ENCODE results near the gene FNIP1. TPM values are rescaled to one million over a fixed set of nuclear protein-coding genes. Genes with fewer than 3 reads are reported as not detected.

Gene FNIP1
- total and polyA plus RNA-seq, 12 donors: 2.8 to 41.7 (median 32.7) TPM

- WGBS, 2 donors: 93 to 94% methylated on average over 2 of the region's 2 CpGs
- Histone ChIP-seq H3K36me3 (peaks cover 0 to 78% (median 35%) of the 10 kb centered on the region in 9 donors), H3K27me3 (no peaks in the 10 kb centered on the region), H3K4me3 (no peak overlapping the region), H3K27ac (no peak overlapping the region), H3K9me3 (no peaks in the 10 kb centered on the region), H3K4me1 (peaks cover 0 to 14% (median 0%) of the 10 kb centered on the region in 9 donors)
- no peak for DNase-seq
- TF ChIP-seq, protein P1, sequence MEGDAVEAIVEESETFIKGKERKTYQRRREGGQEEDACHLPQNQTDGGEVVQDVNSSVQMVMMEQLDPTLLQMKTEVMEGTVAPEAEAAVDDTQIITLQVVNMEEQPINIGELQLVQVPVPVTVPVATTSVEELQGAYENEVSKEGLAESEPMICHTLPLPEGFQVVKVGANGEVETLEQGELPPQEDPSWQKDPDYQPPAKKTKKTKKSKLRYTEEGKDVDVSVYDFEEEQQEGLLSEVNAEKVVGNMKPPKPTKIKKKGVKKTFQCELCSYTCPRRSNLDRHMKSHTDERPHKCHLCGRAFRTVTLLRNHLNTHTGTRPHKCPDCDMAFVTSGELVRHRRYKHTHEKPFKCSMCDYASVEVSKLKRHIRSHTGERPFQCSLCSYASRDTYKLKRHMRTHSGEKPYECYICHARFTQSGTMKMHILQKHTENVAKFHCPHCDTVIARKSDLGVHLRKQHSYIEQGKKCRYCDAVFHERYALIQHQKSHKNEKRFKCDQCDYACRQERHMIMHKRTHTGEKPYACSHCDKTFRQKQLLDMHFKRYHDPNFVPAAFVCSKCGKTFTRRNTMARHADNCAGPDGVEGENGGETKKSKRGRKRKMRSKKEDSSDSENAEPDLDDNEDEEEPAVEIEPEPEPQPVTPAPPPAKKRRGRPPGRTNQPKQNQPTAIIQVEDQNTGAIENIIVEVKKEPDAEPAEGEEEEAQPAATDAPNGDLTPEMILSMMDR (IDR thresholded peaks at IDR 0.05): no peak
- no peak for ATAC-seq
- intact Hi-C loops (cut with DNase I): no loop called here
Observed at GRCh38 chr5:131654309-131654708, 142.5 kb downstream of the FNIP1 start.

DNA sequence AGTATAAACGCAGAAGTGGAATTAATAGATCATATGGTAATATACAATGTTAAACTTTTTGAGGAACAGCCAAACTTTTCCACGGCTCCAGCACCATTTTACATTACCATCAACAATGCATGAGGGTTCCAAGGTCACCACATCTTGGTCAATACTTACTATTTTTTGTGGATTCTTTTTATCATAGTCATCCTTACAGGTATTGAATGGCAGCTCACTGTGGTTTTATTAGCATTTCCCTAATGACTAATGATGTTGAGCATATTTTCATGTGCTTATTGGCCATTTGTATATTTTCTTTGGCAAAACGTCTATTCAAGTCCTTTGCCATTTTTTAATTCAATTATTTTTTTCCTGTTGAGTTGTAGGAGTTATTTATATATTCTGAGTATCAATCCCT lies 147.7 kb downstream of the FNIP1 start:
- peaks cover 0 to 11% (median 0%) of the 10 kb centered on the region in 9 donors for H3K4me1 ChIP-seq
- DNase-seq (no peak), ATAC-seq (no peak)
- TF ChIP-seq, protein P1 (IDR thresholded peaks at IDR 0.05): no peak
- H3K4me3 ChIP-seq: no peak overlapping the region
- H3K27me3 ChIP-seq: no peaks in the 10 kb centered on the region
- H3K27ac ChIP-seq: no peak overlapping the region
- WGBS, 2 donors: 89 to 94% methylated on average over 3 of the region's 3 CpGs
- intact Hi-C loops (cut with DNase I): no loop called here
- no peaks in the 10 kb centered on the region for H3K9me3 ChIP-seq
- H3K36me3 ChIP-seq: peaks cover 0 to 100% (median 48%) of the 10 kb centered on the region in 9 donors

DNA sequence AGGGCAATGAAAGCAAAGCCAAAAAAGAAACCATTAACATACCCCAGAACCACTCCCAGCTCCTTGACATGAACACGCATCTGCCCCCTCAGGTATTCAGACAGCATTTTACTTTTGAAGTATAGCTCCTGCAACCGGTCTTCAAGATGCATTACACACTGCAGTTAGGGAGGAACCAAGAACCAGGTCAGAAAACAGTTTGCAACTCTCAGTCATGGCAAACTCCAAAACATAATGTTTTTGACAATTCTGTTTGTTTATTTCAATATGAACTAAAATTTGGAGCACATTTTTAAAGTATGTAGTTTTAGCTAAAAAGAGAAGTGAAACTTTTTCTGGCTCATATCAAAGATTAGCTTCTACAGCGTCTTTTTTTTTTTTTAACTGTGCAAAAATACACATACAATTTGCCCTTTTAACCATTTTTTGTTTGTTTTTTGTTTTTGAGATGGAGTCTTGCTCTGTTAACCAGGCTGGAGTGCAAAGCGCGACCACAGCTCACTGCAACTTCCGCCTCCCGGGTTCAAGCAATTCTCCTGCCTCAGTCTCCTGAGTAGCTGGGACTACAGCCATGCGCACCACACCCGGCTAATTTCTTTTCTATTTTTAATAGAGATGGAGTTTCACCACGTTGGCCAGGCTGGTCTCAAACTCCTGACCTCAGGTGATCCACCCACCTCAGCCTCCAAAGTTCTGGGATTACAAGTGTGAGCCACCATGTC lies 149.6 kb downstream of the FNIP1 start:
- Histone ChIP-seq H3K4me1 (peaks cover 0 to 11% (median 0%) of the 10 kb centered on the region in 9 donors), H3K27ac (no peak overlapping the region), H3K4me3 (no peak overlapping the region), H3K9me3 (no peaks in the 10 kb centered on the region), H3K36me3 (peaks cover 0 to 98% (median 42%) of the 10 kb centered on the region in 9 donors), H3K27me3 (no peaks in the 10 kb centered on the region)
- intact Hi-C loops (cut with DNase I): no loop called here
- DNase-seq (no peak), ATAC-seq (no peak)
- 84 to 88% methylated on average over 10 of the region's 10 CpGs for WGBS, 2 donors
- TF ChIP-seq, protein P1 (IDR thresholded peaks at IDR 0.05): no peak

DNA sequence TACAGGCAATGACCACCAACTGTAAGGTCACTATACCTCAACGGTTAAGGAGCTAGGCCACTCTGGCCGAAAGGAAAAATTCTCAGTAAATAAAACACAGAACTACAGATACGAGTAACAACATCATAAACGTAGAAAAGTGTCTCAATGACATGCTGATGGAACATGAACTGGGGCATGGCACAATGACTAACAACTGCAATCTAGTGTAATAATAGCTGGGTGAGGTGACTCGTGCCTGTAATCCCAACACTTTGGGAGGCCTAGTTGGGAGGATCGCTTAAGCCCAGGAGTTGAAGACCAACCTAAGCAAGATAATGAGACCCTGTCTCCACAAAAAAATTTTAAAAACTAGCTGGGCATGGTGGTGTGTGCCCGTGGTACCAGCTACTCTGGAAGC lies 152.0 kb downstream of the FNIP1 start:
- WGBS, 2 donors: 95 to 96% methylated on average over 7 of the region's 7 CpGs

More for the DNA sequence above, 152.0 kb downstream of the FNIP1 start:
- TF ChIP-seq, protein P1 (IDR thresholded peaks at IDR 0.05): no peak
- Histone ChIP-seq H3K27ac (no peak overlapping the region), H3K27me3 (no peaks in the 10 kb centered on the region), H3K36me3 (peaks cover 0 to 79% (median 24%) of the 10 kb centered on the region in 9 donors), H3K4me3 (no peak overlapping the region), H3K9me3 (no peaks in the 10 kb centered on the region), H3K4me1 (peaks cover 0 to 16% (median 0%) of the 10 kb centered on the region in 9 donors)
- intact Hi-C loops (cut with DNase I): no loop called here
- ATAC-seq (no peak), DNase-seq (no peak)
